Measurements from ENCODE around the gene BMP8A.

GRCh38 chr1:39458991-39459390 is 32.4 kb upstream of the BMP8A start:
- TF ChIP-seq POLR2A (IDR thresholded peaks at IDR 0.05): no peak
- TF ChIP-seq POLR2AphosphoS5 (IDR thresholded peaks at IDR 0.05; ENCODE audit: insufficient read depth in 1 of 2, low read depth in 1 of 2): no peak
